Measurements from ENCODE around the gene VPS37C.

Gene VPS37C

DNA sequence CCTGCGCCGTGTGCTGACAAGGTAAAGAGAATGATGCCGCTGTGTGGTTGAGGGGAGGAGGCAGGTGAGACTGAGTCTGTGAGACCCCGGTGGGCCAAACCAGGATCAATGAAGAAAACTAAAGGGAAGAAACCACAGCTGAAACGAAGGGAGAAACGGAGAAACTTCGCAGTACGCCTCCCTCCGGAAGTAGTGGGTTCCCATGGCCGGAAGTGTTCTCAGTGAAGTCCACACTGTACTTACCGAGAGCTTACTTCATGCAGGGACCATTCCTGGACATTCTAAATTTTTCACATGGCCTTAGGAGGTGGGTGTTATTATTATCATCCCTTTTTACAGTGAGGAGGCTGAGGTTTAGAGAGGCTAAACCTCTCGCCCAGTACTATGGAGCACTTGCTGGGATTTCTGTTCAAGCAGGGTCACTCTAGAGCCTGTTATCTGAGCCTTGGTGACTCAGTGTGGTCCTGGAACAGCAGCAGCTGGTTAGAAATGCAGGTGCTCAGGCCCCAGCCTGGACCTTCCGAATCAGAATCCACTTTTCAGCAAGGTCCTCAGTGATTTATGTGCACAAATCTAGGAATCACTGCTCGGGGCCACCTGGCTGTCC is 41.0 kb downstream of the VPS37C start:
- DNase-seq (ENCODE audit: insufficient read length, low spot score): no peak
- FAIRE-seq: no peak

- DNase-seq (ENCODE audit: insufficient read length, low spot score): no peak
- no peak for FAIRE-seq
Measured at GRCh38 chr11:61119571-61119970, 41.7 kb downstream of the VPS37C start.

DNA sequence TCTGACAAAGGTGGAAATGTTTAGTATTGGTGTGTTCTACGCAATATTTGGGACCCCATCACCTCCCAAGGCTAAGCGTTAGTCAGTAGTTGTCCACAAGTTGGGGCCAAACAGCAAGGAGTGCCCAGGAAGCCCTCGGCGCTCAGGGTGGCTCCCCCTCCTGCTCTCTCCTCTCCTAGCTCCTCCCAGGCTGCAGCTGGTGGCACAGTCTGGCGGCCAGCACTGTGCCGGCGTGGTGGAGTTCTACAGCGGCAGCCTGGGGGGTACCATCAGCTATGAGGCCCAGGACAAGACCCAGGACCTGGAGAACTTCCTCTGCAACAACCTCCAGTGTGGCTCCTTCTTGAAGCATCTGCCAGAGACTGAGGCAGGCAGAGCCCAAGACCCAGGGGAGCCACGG is 42.2 kb downstream of the VPS37C start:
- DNase-seq (ENCODE audit: insufficient read length, low spot score) (no peak), FAIRE-seq (no peak)

DNA sequence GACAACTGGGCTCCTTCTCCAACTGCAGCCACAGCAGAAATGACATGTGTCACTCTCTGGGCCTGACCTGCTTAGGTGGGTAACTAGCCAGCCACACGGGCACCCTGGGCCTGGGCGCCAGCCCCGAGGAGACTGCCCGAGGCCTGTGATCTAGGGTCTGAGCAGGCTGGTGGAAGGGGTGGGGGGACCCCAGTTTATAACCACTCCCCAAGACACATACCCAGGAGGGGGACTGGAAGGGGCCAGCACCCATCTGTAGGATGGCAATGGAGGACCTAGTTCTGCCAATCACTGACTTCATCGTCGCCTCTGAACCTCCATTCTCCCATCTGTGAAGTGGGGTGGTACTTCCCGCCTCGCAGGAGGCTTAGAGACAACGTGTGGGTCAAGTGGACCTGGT is 42.8 kb downstream of the VPS37C start:
- DNase-seq (ENCODE audit: insufficient read length, low spot score): no peak
- FAIRE-seq: no peak

- FAIRE-seq: no peak
Measured at GRCh38 chr11:61118004-61118403, 43.2 kb downstream of the VPS37C start.

DNA sequence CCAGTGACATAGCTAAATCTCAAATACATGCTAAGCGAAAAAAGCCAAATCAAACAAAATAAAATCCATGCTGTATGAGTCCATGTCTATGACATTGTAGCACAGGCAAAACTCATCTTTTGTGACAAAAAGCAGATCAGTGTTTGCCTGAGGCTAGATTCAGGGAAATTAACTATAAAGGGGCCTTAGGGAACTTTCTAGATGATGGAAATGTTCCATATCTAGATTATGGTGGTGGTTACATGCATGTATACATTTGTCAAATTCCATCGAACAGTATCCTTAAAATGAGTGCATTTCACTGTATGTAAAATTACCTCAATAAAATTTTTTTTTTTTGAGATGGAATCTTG is 44.1 kb downstream of the VPS37C start:
- no peak for FAIRE-seq

More at GRCh38 chr11:61118004-61118403, 43.2 kb downstream of the VPS37C start:
- DNase-seq (ENCODE audit: insufficient read length, low spot score): no peak

DNA sequence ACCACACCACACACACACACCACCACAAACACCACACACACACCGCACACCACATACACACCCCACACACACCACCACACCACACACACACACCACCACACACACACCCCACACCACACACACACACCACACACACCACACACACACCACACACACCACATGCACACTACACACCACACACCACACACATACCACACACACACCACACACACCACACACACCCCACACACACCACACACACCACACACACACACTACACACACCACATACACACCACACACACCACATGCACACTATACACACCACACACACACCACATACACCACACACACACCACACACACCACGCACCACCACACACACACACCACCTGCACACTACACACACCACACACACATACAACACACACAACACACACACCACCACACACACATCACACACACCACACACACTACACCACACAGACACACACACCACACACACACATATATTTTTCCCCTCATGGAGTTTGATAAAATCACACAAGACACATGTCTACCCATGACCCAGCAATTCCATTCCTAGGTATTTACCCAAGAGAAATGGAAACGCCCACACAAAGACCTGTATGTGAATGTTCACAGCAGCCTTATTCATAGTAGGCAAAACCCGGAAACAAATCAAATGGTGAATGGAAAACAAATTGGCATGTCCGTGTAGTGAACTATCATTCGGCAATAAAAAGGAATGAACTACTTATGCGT is 44.6 kb downstream of the VPS37C start:
- DNase-seq (ENCODE audit: insufficient read length, low spot score) (no peak), FAIRE-seq (peak; percentile 100)

More for the DNA sequence above, 44.1 kb downstream of the VPS37C start:
- DNase-seq (ENCODE audit: insufficient read length, low spot score): no peak

DNA sequence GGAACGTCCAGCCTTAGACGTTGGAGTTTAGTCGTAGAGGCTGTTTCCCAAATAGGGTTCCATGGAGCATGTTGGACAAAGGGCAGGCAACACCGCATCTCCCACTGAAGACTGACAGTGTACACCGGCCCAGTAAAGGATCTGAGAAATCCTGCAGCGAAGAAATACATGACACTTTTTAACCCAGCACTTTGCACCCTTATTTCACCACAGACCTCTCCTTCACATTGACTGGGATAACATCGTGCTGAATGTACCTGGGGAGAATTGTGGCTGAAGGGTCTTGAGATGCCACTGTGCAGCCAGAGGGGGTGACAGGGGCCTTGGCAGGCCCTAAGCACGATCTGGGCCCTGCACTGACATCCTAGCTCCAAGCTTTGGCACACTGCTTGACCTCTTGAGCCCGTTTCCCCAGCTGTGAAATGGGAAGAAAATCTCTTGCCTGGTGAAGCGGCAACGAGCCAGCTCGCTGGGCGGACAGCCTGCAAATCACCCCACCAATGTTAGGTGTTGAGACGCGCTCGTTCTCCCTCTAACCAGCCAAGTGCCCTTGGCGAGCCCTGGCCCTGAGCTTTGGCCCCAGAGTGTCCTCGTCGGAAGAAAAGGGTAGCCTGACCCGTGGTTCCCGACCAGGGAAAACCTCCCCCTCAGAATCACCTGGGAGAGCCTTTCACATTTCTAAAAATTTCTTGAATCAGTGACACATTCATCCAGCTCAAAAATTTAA is 45.6 kb downstream of the VPS37C start:
- FAIRE-seq (no peak), DNase-seq (ENCODE audit: insufficient read length, low spot score) (no peak)

GRCh38 chr11:61114913-61115312 is 46.3 kb downstream of the VPS37C start:
- FAIRE-seq (no peak), DNase-seq (ENCODE audit: insufficient read length, low spot score) (no peak)

DNA sequence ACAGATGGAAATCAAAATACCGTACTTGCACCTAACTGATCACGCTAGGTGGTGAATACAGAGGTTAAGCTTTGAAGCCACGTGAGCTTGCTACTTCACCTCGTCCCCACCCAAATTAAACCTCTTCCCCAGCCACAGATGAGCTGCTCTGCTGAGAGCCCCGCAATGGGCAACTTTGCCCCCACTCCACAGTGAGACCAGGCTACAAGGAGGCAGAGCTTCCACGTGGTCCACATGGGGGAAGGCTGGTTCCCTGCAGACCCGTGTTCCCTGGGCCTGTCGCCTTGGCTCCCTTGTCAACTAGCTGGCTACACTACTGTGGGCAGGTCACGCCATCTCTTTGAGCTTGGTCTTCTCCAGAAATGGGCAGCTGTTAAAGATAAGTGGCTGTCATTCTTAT is 48.0 kb downstream of the VPS37C start:
- DNase-seq (ENCODE audit: insufficient read length, low spot score): no peak
- FAIRE-seq: no peak

- DNase-seq (ENCODE audit: insufficient read length, low spot score) (no peak), FAIRE-seq (no peak)
Measured at GRCh38 chr11:61112575-61112974, 48.7 kb downstream of the VPS37C start.

- DNase-seq (ENCODE audit: insufficient read length, low spot score) (no peak), FAIRE-seq (no peak)
Measured at GRCh38 chr11:61111786-61112517, 49.3 kb downstream of the VPS37C start.

DNA sequence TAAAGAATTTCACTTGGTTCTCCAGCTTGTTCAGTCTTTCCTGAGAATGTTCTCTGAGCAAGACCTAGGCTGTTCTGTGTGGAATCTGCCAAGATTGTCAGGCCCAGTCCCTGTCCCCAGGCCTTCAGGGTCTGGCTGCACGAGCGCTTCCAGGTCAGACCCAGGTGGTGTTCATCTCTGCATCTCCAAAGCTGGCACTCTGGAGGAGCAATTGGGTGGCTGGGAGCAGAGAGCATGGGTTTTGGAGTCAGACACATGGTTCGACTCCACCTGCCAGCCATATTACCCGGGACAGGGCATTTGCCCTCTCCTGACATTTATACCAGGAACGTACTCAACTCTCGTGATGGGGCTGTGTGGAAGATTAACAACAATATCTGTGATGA is 50.2 kb downstream of the VPS37C start:
- DNase-seq (ENCODE audit: insufficient read length, low spot score) (no peak), FAIRE-seq (no peak)

GRCh38 chr11:61110255-61111049 is 50.8 kb downstream of the VPS37C start:
- DNase-seq (ENCODE audit: insufficient read length, low spot score) (no peak), FAIRE-seq (no peak)

GRCh38 chr11:61109671-61110070 is 51.6 kb downstream of the VPS37C start:
- no peak for FAIRE-seq
- no peak for DNase-seq (ENCODE audit: insufficient read length, low spot score)

DNA sequence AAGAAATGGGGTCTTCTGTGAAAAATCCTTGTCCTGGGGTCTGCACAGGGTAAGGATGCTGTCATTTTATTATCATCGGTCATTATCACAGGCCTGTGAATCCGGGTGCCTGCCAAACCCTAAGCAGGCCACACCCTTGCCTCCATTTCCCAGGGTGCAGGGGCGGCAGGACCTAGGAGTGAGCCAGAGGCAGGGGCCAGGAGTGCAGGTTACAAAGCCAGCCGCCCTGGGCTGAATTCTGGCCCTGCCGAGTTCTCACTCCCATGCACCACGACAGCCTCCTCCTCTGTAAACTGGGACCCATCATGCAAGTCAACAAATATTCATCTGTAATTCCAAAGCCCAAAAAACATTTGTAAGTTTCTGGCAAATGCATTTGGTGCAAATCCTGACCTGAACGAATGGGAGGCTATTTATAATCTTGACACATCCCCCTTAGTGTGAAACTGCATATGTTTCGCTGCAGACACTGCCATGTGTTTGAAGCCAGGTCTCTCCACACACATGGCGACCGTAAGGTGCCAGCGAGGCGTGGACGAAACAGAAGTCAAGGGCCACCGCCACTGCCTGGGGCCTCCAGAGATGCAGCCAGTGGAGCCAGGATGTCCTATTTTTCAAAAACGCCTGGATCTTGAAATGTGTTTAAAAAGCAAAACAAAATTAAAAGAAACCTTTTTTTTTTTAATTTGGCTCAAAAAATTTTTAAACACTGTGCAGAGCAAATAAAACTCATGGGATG is 52.2 kb downstream of the VPS37C start:
- FAIRE-seq: no peak
- no peak for DNase-seq (ENCODE audit: insufficient read length, low spot score)

GRCh38 chr11:61107888-61108287 is 53.3 kb downstream of the VPS37C start:
- no peak for FAIRE-seq
- DNase-seq (ENCODE audit: insufficient read length, low spot score): no peak

DNA sequence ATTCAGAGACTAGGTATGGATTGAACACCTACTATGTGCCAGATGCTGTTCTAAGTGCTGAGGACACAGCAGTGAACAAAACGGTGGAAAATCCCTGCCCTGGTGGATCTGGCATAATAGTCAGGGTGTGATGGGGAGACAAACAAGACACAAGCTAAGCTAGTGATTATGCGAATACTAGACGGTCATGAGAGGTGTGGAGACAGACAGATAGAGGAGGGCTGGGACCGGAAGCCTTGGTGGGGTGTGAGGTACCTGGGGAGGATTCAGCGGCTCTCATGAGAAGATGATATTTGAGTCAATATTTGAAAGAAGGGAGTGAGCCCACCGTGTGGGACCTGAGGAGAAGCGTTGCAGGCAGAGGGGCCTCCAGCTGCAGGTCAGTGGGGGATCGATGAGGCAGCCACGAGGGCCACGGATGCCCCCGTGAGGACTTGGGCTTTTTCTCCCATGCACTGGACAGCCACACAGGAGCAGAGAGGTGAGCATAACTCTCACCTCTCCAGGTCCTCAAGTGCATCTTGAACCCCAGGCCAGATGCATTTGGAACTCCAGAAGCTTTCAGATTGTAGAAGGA is 54.2 kb downstream of the VPS37C start:
- FAIRE-seq (no peak), DNase-seq (ENCODE audit: insufficient read length, low spot score) (no peak)

DNA sequence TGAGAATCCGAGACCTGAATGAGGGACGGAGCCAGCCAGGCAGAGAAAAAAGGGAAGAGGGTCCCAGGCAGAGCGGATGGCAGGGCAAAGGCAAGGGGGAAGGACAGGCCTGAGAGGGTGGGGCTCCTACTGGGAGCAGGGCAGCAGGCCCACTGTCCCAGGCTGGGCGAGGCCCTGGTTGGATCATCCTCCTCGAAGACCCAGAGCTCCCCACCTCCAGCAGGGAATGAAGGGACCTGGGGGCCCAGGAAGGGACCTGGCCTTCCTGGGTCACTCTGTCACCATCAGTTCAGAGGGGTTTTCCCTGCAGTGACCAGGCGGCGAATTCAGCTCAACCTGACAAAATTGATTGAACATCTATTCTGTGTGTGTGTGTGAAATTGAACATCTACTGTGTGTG is 54.9 kb downstream of the VPS37C start:
- FAIRE-seq (no peak), DNase-seq (ENCODE audit: insufficient read length, low spot score) (no peak)

All from HTR-8/SVneo (cell line).